GM19238 (cell line): ENCODE measurements around the gene SEC31A.
"Not testable (repeated sequence)": the region's sequence is repeated elsewhere in the genome, so short reads cannot be mapped to it uniquely, and the experiment has no call there.

ENCODE experiments used
- DNase-seq: peaks from one replicate; pipeline ENCODE4 v3.0.0; 2011; ENCODE audit warnings: low spot score; ENCODE audit not compliant: insufficient read length

The SEC31A gene

GRCh38 chr4:82890901-82891706 lies at the start of gene SEC31A:
Gene SEC31A, minus strand, starts transcription at chr4:82891153. Its CDS starts 9,217 bp downstream, at chr4:82881936.
- peak; percentile 79 for DNase-seq

GRCh38 chr4:82939414-82939813 lies 48.5 kb upstream of the SEC31A start:
- no peak for DNase-seq

GRCh38 chr4:82934441-82934840 lies 43.5 kb upstream of the SEC31A start:
- DNase-seq = no peak

- no peak for DNase-seq
These were observed 40.1 kb upstream of the SEC31A start for GRCh38 chr4:82930848-82931755.

GRCh38 chr4:82921795-82922194 lies 30.8 kb upstream of the SEC31A start:
- no peak for DNase-seq

GRCh38 chr4:82919386-82919785 lies 28.4 kb upstream of the SEC31A start:
- no peak for DNase-seq

- no peak for DNase-seq
These were observed 27.1 kb upstream of the SEC31A start for GRCh38 chr4:82918091-82918490.

- not testable (repeated sequence) for DNase-seq
These were observed 23.0 kb upstream of the SEC31A start for GRCh38 chr4:82913968-82914367.

GRCh38 chr4:82913305-82913704 lies 22.4 kb upstream of the SEC31A start:
- DNase-seq = no peak

- no peak for DNase-seq
These were observed 18.4 kb upstream of the SEC31A start for GRCh38 chr4:82909326-82909725.

- DNase-seq = no peak
These were observed 15.5 kb upstream of the SEC31A start for GRCh38 chr4:82906469-82906868.

GRCh38 chr4:82905205-82905604 lies 14.3 kb upstream of the SEC31A start:
- DNase-seq = peak; percentile 22

- no peak for DNase-seq
These were observed 12.8 kb upstream of the SEC31A start for GRCh38 chr4:82903737-82904136.

GRCh38 chr4:82901183-82901718 lies 10.3 kb upstream of the SEC31A start:
- no peak for DNase-seq

- DNase-seq = peak; percentile 77
These were observed 9.6 kb upstream of the SEC31A start, which contains the start of gene THAP9 for GRCh38 chr4:82900411-82901182. Gene THAP9, plus strand, starts transcription at chr4:82900735. Its CDS starts 68 bp downstream, at chr4:82900803.

- no peak for DNase-seq
These were observed 9.1 kb upstream of the SEC31A start for GRCh38 chr4:82900066-82900410.

- no peak for DNase-seq
These were observed 8.6 kb upstream of the SEC31A start for GRCh38 chr4:82899374-82900065.

GRCh38 chr4:82898322-82899243 lies 7.6 kb upstream of the SEC31A start:
- DNase-seq = no peak

- no peak for DNase-seq
These were observed 5.8 kb upstream of the SEC31A start for GRCh38 chr4:82896755-82897154.

- no peak for DNase-seq
These were observed 3.0 kb upstream of the SEC31A start for GRCh38 chr4:82893942-82894341.
